Measurements from ENCODE around the gene XPNPEP3. TPM values are rescaled to one million over a fixed set of nuclear protein-coding genes. Genes with fewer than 3 reads are reported as not detected.
"Not testable (repeated sequence)": the region's sequence is repeated elsewhere in the genome, so short reads cannot be mapped to it uniquely, and the experiment has no call there.

Gene XPNPEP3
- total RNA-seq, 4 donors from 2014 or later, result 10.1 to 19.1 (median 12.2) TPM

GRCh38 chr22:40819599-40820140 lies 37.3 kb upstream of the XPNPEP3 start:
- DNase-seq (ENCODE audit: low spot score), result no peak
- TF ChIP-seq CTCF (IDR thresholded peaks at IDR 0.05), result no peak
- ATAC-seq (ENCODE audit: low FRiP score), result peak; percentile 19

- ATAC-seq (ENCODE audit: low FRiP score) (no peak), DNase-seq (ENCODE audit: low spot score) (no peak)
- TF ChIP-seq CTCF (IDR thresholded peaks at IDR 0.05), result no peak
These were observed 33.5 kb upstream of the XPNPEP3 start for GRCh38 chr22:40823426-40823825.

- not testable (repeated sequence) for ATAC-seq (ENCODE audit: low FRiP score); DNase-seq (ENCODE audit: low spot score)
These were observed 30.7 kb upstream of the XPNPEP3 start for GRCh38 chr22:40826292-40826691.

- TF ChIP-seq CTCF (IDR thresholded peaks at IDR 0.05), result no peak
- no peak for DNase-seq (ENCODE audit: low spot score)
- ATAC-seq (ENCODE audit: low FRiP score), result peak; percentile 66
These were observed 29.8 kb upstream of the XPNPEP3 start for GRCh38 chr22:40826984-40827741.

- no peak for TF ChIP-seq CTCF (IDR thresholded peaks at IDR 0.05)
- DNase-seq (ENCODE audit: low spot score), result no peak
- ATAC-seq (ENCODE audit: low FRiP score), result no peak
These were observed 27.8 kb upstream of the XPNPEP3 start for GRCh38 chr22:40829131-40829530.

- no peak for ATAC-seq (ENCODE audit: low FRiP score)
- TF ChIP-seq CTCF (IDR thresholded peaks at IDR 0.05), result no peak
- DNase-seq (ENCODE audit: low spot score), result no peak
These were observed 22.3 kb upstream of the XPNPEP3 start for GRCh38 chr22:40834619-40835018.

- TF ChIP-seq CTCF (IDR thresholded peaks at IDR 0.05), result no peak
- ATAC-seq (ENCODE audit: low FRiP score) (no peak), DNase-seq (ENCODE audit: low spot score) (no peak)
These were observed 18.5 kb upstream of the XPNPEP3 start for GRCh38 chr22:40838486-40838885.
